ENCODE results near the gene PAK2.

GRCh38 chr3:196772897-196773296 is 33.2 kb downstream of the PAK2 start:
- TF ChIP-seq EZH2 (IDR thresholded peaks at IDR 0.05) (no peak), POLR2AphosphoS5 (IDR thresholded peaks at IDR 0.05; ENCODE audit: borderline replicate concordance, low read depth, low read length) (no peak)
